HEK293 (cell line): ENCODE results near the gene SLC13A3.

Source experiments
- CTCF ChIA-PET: fragments of 350-600 bp; formaldehyde crosslinking; extraction: SDS; loops from one replicate; lab custom pipeline; 2021; ENCODE audit warnings: antibody characterized with exemption; lab: Yijun Ruan, JAX
- POLR2A ChIA-PET: fragments of 300-600 bp; formaldehyde crosslinking; extraction: SDS; loops from one replicate; lab custom pipeline; 2020; ENCODE audit warnings: antibody characterized with exemption, inconsistent platforms; lab: Yijun Ruan, JAX
- H3K27ac ChIP-seq: fragments of 200-500 bp; sonication (Bioruptor generic); 2 replicates; pipeline ENCODE4 v1.5.1; 2014; ENCODE audit warnings: low read depth, low read length, control low read depth, inconsistent platforms; ENCODE audit errors: extremely low read depth
- H3K36me3 ChIP-seq, 2 experiments: fragments of 200-500 bp in 1 of 2; sonication (Bioruptor generic) in 1 of 2; 1 replicate in 1 of 2; 2 replicates in 1 of 2; pipeline ENCODE4 v1.5.1; 2014 to 2017; ENCODE audit warnings: inconsistent platforms in 2 of 2, low read length in 2 of 2; ENCODE audit not compliant: control insufficient read depth in 2 of 2, insufficient read depth in 1 of 2
- H3K4me1 ChIP-seq: fragments of 200-500 bp; sonication (Bioruptor generic); 2 replicates; pipeline ENCODE4 v1.5.1; 2014; ENCODE audit warnings: mild to moderate bottlenecking, low read length, inconsistent platforms; ENCODE audit not compliant: control insufficient read depth, insufficient read depth
- H3K4me3 ChIP-seq: 2 replicates; pipeline ENCODE4 v1.5.1; 2011; ENCODE audit warnings: low read depth, mild to moderate bottlenecking, control low read depth, low read length, moderate library complexity
- H3K9me3 ChIP-seq: fragments of 200-500 bp; sonication (Bioruptor generic); 2 replicates; pipeline ENCODE4 v1.5.1; 2014; ENCODE audit warnings: low read depth, low read length, inconsistent platforms; ENCODE audit not compliant: control insufficient read depth, insufficient read depth
- PATZ1 ChIP-seq: fragments of 450-650 bp; formaldehyde crosslinking; IDR thresholded peaks from 2 replicates; pipeline ENCODE4 v1.5.1; 2016; ENCODE audit warnings: missing biosample characterization, missing genetic modification characterization
- PRDM10 ChIP-seq: fragments of 450-650 bp; formaldehyde crosslinking; IDR thresholded peaks from 2 replicates; pipeline ENCODE4 v1.5.1; 2016; ENCODE audit warnings: missing biosample characterization, missing genetic modification characterization
- PRDM6 ChIP-seq: fragments of 450-650 bp; formaldehyde crosslinking; IDR thresholded peaks from 2 replicates; pipeline ENCODE4 v1.5.1; 2017; ENCODE audit warnings: missing biosample characterization, missing genetic modification characterization
- ZBTB1 ChIP-seq: fragments of 450-650 bp; formaldehyde crosslinking; IDR thresholded peaks from 2 replicates; pipeline ENCODE4 v1.5.1; 2016; ENCODE audit warnings: missing biosample characterization, missing genetic modification characterization
- ZBTB21 ChIP-seq: fragments of 450-650 bp; formaldehyde crosslinking; IDR thresholded peaks from 2 replicates; pipeline ENCODE4 v1.5.1; 2017; ENCODE audit warnings: missing biosample characterization, missing genetic modification characterization
- ZNF112 ChIP-seq: fragments of 450-650 bp; formaldehyde crosslinking; IDR thresholded peaks from 2 replicates; pipeline ENCODE4 v1.5.0; 2017; ENCODE audit warnings: missing biosample characterization, missing genetic modification characterization
- ZNF133 ChIP-seq: fragments of 450-650 bp; formaldehyde crosslinking; IDR thresholded peaks from 2 replicates; pipeline ENCODE4 v1.5.1; 2016; ENCODE audit warnings: missing biosample characterization, missing genetic modification characterization
- ZNF146 ChIP-seq: fragments of 450-650 bp; formaldehyde crosslinking; IDR thresholded peaks from 2 replicates; pipeline ENCODE4 v1.5.1; 2016; ENCODE audit warnings: missing biosample characterization, missing genetic modification characterization
- ZNF155 ChIP-seq: fragments of 450-650 bp; formaldehyde crosslinking; IDR thresholded peaks from 2 replicates; pipeline ENCODE4 v1.5.1; 2016; ENCODE audit warnings: missing biosample characterization, missing genetic modification characterization
- ZNF169 ChIP-seq: fragments of 450-650 bp; formaldehyde crosslinking; IDR thresholded peaks from 2 replicates; pipeline ENCODE4 v1.5.1; 2016; ENCODE audit warnings: missing biosample characterization, missing genetic modification characterization
- ZNF302 ChIP-seq: fragments of 450-650 bp; formaldehyde crosslinking; IDR thresholded peaks from 2 replicates; pipeline ENCODE4 v1.5.1; 2016; ENCODE audit warnings: missing biosample characterization, missing genetic modification characterization, low read depth
- ZNF311 ChIP-seq: fragments of 450-650 bp; formaldehyde crosslinking; IDR thresholded peaks from 2 replicates; pipeline ENCODE4 v1.5.1; 2017; ENCODE audit warnings: missing biosample characterization, missing genetic modification characterization, borderline replicate concordance
- ZNF341 ChIP-seq: fragments of 450-650 bp; formaldehyde crosslinking; IDR thresholded peaks from 2 replicates; pipeline ENCODE4; 2016; ENCODE audit warnings: low read depth, missing biosample characterization, missing genetic modification characterization
- ZNF398 ChIP-seq: fragments of 450-650 bp; formaldehyde crosslinking; IDR thresholded peaks from 2 replicates; pipeline ENCODE4 v1.5.1; 2017; ENCODE audit warnings: missing biosample characterization, missing genetic modification characterization
- ZNF433 ChIP-seq: fragments of 450-650 bp; formaldehyde crosslinking; IDR thresholded peaks from 2 replicates; pipeline ENCODE4 v1.5.1; 2016; ENCODE audit warnings: missing biosample characterization, missing genetic modification characterization, low read depth
- ZNF449 ChIP-seq: fragments of 450-650 bp; formaldehyde crosslinking; IDR thresholded peaks from 2 replicates; pipeline ENCODE4 v1.5.1; 2017; ENCODE audit warnings: missing biosample characterization, mild to moderate bottlenecking, missing genetic modification characterization, moderate library complexity
- ZNF558 ChIP-seq: fragments of 450-650 bp; formaldehyde crosslinking; IDR thresholded peaks from 2 replicates; pipeline ENCODE4 v1.5.1; 2016; ENCODE audit warnings: missing biosample characterization, missing genetic modification characterization
- ZNF571 ChIP-seq: fragments of 450-650 bp; formaldehyde crosslinking; IDR thresholded peaks from 2 replicates; pipeline ENCODE4 v1.5.0; 2017; ENCODE audit warnings: missing biosample characterization, missing genetic modification characterization
- ZNF623 ChIP-seq: fragments of 450-650 bp; formaldehyde crosslinking; IDR thresholded peaks from 2 replicates; pipeline ENCODE4 v1.5.1; 2016; ENCODE audit warnings: missing biosample characterization, missing genetic modification characterization
- ZNF660 ChIP-seq: fragments of 450-650 bp; IDR thresholded peaks from 2 replicates; pipeline ENCODE4 v1.5.1; 2018; ENCODE audit warnings: missing biosample characterization, mild to moderate bottlenecking, missing genetic modification characterization
- ZNF776 ChIP-seq: fragments of 450-650 bp; formaldehyde crosslinking; IDR thresholded peaks from 2 replicates; pipeline ENCODE4 v1.5.0; 2017; ENCODE audit warnings: missing biosample characterization, missing genetic modification characterization, borderline replicate concordance
- ZXDB ChIP-seq: fragments of 450-650 bp; formaldehyde crosslinking; IDR thresholded peaks from 2 replicates; pipeline ENCODE4 v1.5.1; 2016; ENCODE audit warnings: missing biosample characterization, missing genetic modification characterization

Gene SLC13A3

GRCh38 chr20:46646122-46646521 lies 5.1 kb downstream of the SLC13A3 start (continued):
- no peak for TF ChIP-seq ZNF571 (tag by site-specific recombination)
- TF ChIP-seq ZNF558, result no peak
- TF ChIP-seq ZNF155 (tag by site-specific recombination), result no peak
- TF ChIP-seq ZNF341 (tag by site-specific recombination), result no peak

GRCh38 chr20:46644733-46645132 lies 6.5 kb downstream of the SLC13A3 start:
- Histone ChIP-seq H3K9me3 (no peaks in the 10 kb centered on the region), H3K4me3 (no peak overlapping the region), H3K4me1 (no peaks in the 10 kb centered on the region), H3K27ac (no peak overlapping the region), H3K36me3 (no peaks in the 10 kb centered on the region)
- POLR2A ChIA-PET, result no interaction called here
- TF ChIP-seq ZNF449 (no peak), ZNF433 (tag by site-specific recombination) (no peak), ZXDB (tag by site-specific recombination) (no peak), ZNF776 (tag by site-specific recombination) (no peak), PRDM10 (tag by site-specific recombination) (no peak), ZNF146 (tag by site-specific recombination) (no peak), ZBTB1 (tag by site-specific recombination) (no peak), ZNF623 (tag by site-specific recombination) (no peak), ZNF660 (tag by site-specific recombination) (no peak), ZNF311 (tag by site-specific recombination) (no peak), ZNF302 (tag by site-specific recombination) (no peak), ZNF133 (no peak)
- TF ChIP-seq, all 188 proteins: peak for 0
- CTCF ChIA-PET, result interaction anchor here (1.3 kb wide), 1 partner anchor 37 kb away, joined by 3 read pairs; no protein-coding TSS in a partner anchor

- CTCF ChIA-PET, result no interaction called here
- H3K36me3 ChIP-seq, result no peaks in the 10 kb centered on the region
- no peaks in the 10 kb centered on the region for H3K9me3 ChIP-seq
- TF ChIP-seq PATZ1 (tag by site-specific recombination) (no peak), ZNF112 (tag by site-specific recombination) (no peak), ZBTB21 (tag by site-specific recombination) (no peak), ZNF169 (tag by site-specific recombination) (no peak), PRDM6 (tag by site-specific recombination) (no peak), ZNF398 (no peak), ZNF311 (tag by site-specific recombination) (no peak)
- TF ChIP-seq, all 188 proteins: peak for 0
- Histone ChIP-seq H3K4me3 (no peak overlapping the region), H3K27ac (no peak overlapping the region), H3K4me1 (no peaks in the 10 kb centered on the region)
- POLR2A ChIA-PET, result no interaction called here
Measured at GRCh38 chr20:46644160-46644559, 7.1 kb downstream of the SLC13A3 start.
